ENCODE measurements around the gene DCAKD. TPM values are rescaled to one million over a fixed set of nuclear protein-coding genes. Genes with fewer than 3 reads are reported as not detected.
"Not testable (repeated sequence)": the region's sequence is repeated elsewhere in the genome, so short reads cannot be mapped to it uniquely, and the experiment has no call there.

DCAKD gene
- polyA plus RNA-seq, 1 donor, result 55.3 TPM

DNA sequence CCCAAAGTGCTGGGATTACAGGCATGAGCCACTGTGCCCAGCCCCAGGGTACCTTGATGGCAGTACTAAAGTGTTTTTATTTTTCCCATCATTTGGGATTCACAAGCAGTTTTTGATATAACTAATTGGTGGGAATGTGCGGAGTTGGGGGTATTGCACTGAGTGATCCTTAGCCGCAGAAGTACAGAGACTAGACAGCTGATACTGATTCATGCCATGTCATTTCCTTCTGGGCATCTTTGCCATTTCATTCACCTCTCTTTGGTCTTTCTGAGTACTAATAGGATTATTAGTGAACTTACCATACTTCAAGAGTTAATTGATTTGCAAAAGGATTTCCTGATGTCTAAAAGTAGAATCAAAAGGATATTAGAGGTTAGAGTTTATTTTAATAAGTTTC lies 19.4 kb upstream of the DCAKD start:
- no peak for DNase-seq

DNA sequence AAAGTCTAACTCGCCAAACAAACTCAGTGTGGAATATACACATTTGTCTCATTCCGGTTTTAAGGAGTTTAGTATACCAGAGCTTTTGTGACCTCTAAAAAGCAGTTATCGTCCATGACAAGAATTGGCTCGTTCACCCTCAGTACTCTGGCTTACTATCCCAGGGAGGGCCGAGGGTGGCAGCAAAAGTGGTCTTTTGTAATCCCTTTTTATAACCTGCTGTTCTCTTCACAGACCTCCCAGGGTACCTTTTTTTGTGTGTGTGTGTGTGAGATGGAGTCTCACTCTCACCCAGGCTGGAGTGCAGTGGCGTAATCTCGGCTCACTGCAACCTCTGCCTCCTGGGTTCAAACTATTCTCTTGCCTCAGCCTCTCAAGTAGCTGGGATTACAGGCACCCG lies 18.6 kb upstream of the DCAKD start:
- no peak for DNase-seq

DNA sequence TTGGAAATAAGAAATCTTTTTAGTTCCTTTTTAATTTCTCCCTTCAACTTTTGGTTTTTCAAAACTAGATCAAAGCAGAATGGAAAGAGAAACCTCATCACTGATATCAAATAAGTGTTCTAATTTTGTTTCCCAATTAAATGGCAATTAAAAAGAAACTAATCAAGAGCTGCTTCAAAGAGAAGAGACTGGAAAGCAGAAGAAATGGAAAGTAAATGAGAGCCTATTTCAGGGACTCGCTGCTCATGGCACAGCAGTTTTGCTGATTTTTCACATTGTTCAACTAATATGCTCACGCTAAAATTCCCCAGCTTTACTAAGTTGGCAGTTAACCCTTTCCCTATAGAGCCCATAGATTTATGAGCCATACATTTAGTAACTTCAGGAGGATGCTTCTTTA lies 16.2 kb upstream of the DCAKD start:
- DNase-seq, result no peak

DNA sequence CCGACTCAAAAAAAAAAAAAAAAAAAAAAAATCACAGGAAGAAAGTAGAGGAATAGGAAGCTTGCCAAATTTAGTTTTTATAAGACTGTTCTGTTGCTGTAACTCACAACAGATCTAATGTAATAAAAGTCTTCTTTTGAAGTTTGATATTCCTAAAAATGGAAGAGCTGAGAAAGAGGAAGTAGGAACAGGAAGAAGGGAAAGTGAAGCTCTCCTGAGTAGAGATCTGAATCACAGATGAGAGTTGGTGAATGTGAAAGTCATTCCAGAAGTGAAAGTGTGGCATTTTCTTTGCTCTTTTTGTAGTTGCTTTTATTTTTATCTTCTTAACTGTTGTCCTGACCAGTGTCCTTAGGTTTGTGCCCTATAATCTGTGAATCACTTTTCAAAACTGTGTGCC lies 11.8 kb upstream of the DCAKD start:
- no peak for DNase-seq

DNA sequence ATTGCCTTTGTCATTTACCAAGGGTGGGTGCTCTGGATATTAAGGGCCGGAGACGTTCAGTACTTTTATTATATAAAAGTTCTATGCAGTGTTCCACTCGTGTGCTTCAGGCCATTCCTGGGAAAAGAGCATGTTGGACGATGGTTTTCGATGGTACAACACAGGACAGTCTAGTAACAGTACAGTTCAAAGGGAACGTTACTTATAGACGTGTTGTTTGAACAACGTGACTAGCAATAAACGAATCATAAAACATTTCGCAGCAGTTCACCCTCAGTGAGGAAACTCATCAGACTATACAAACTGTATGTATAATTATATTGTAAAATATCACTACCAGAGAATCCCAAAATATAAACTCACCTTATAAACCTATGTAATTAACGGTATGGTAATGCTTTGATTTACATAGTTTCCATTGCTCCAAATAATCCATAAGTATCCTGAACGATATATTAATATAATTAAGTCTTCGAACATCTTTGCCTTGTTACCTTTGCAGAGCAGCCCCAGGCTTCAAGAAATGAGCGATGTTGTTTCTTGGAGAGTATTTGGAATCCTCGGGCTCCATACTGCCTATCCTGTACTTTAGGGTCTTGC lies 10.3 kb upstream of the DCAKD start:
- no peak for DNase-seq

DNA sequence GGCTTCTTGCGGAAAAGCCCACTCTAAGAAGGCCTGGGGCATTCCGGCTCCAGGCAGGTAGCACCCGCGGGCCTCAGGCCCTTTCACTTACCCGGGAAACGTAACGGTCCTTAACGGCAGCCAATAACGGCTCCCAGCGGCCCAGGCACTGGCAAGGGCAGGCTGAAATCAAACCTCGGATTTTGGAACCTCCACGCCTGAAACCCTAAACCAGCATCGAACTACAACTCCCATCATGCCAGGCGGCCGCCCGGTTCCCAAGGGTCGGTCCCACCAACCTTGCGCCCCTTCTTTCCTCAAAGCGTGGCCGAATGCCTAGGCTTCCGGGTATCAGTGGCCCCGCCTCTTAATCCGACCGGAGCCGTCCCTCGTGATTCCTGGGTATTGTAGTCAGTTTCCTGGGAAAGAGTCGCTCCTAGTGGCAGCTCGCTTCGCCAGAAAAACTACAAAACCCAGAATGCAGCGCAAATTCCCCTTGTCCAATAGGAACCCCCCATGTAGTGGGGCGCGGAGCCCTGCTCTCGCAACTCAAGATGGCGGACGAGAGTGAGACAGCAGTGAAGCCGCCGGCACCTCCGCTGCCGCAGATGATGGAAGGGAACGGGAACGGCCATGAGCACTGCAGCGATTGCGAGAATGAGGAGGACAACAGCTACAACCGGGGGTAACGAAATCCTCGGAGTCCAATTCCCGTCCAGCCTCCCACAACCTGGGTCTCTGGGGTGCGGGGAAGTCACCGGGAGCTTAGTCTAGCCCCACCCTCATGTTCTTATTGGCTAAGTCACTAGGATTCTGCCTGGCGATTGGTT lies 9.6 kb upstream of the DCAKD start, which contains the start of gene NMT1:
Gene NMT1, plus strand, starts transcription at position 521 of the 809 bp plus-strand sequence. Its CDS starts 13 bp downstream, at position 534.
- peak; percentile 100 for DNase-seq

DNA sequence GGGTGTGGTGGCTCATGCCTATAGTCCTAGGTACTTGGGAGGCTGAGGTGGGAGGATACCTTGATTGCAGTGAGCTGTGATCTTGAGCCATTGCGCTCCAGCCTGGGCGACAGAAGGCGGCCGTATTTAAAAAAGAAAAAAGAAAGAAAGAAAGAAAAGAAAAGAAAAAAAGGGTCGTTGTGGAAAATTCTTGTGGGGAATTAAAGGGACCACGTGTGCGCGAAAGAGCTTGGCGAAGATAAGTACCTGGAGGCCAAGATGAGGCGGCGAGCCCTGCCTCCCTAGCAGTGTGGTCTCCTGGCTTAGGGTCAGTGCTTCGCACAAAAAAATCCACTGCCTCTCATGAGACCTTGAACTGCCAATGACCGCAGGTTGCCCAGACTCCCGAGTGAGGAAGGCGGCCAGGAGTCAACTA lies 9.0 kb upstream of the DCAKD start:
- DNase-seq, result no peak

DNA sequence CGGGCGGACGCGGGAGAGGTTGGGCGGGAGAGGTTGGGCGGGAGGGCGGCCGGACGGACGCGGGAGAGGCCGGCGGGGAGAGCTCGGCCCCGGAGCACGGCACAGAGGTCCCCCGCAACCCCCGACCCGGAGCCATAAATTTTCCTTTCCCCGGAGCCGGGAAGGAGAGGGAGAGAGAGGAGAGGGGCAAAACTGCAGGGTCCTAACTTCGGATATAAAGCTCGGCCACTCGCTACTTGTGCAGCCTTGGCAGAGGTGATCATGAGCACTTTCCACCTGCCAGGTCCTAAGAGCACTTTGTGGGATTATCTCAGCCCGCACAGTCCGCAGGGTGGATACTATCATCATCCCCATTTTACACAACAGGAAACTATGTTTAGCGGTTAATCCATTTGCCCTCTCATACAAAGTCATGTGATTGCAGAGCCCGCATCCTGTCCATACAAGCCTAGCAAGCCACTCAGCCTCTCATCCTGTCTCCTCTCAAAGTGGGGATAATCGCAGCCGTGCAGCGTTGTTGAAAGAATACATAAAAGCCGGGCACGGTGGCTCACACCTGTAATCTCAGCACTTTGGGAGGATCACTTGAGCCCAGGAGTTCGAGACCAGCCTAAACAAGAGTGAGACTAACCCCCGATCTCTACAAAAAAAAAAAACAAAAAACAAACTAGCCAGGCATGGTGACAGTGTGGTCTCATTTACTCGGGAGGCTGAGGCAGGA lies 780 bp upstream of the DCAKD start:
- DNase-seq, result no peak

DNA sequence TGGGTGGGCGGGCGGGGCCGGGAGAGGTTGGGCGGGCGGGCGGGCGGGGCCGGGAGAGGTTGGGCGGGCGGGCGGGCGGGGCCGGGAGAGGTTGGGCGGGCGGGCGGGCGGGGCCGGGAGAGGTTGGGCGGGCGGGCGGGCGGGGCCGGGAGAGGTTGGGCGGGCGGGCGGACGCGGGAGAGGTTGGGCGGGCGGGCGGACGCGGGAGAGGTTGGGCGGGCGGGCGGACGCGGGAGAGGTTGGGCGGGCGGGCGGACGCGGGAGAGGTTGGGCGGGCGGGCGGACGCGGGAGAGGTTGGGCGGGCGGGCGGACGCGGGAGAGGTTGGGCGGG lies 254 bp upstream of the DCAKD start:
- not testable (repeated sequence) for DNase-seq

DNA sequence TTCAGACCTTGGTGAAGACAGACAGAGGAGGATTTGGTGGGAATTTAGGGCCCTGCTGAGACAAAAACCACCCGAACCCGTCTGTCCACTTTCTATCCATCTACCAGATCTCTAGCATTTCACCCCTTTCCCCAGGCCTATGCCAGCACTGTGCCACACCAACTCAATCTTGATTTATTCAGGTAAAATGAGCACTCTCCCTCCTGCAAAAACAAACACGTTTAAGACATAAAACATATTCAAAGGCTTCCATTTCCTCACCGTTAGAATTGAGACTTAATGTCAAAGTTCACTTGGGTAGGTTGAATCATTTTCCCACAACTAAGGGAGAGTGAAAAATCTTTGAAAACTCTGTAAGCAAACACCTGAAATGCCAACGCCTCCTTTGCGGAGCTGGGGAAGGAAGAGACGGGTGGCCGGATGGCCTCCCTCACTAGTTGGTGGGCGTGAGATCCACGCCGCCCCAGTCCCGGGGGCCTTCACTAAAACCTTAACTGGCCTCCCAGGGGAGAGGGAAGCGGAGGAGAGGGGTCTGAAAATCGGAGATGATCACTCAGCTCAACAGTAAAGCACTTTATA lies 862 bp downstream of the DCAKD start:
- no peak for DNase-seq

DNA sequence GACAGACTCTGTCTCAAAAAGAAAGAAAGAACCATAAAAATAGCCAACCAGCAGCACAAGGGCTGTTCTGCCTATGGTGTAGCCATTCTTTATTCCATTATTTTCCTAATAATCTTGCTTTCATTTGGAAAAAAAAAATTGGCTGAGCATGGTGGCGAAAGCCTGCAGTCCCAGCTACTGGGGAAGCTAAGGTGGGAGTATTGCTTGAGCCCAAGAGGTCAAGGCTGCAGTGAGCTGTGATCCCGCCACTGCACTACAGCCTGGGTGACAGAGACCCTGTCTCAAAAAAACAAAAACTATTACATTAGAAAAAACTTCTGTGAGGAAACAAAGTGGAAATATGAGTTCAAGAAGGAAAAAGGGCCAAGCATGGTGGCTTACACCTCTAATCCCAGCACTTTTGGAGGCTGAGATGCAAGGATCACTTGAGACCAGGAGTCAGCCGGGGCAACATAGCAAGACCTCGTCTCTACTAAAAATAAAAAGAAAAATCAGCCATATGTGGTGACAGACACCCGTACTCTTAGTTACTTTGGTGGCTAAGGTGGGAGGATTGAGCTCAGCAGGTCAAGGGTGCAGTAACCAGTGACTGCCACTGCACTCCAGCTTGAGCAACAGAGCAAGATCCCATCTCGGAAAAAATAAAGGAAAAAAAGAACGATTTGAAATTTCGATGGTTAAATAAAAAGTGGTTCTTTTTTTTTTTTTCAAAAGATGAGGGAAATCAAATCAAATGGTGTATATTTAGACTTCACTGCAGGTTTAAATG lies 2.5 kb downstream of the DCAKD start:
- no peak for DNase-seq

DNA sequence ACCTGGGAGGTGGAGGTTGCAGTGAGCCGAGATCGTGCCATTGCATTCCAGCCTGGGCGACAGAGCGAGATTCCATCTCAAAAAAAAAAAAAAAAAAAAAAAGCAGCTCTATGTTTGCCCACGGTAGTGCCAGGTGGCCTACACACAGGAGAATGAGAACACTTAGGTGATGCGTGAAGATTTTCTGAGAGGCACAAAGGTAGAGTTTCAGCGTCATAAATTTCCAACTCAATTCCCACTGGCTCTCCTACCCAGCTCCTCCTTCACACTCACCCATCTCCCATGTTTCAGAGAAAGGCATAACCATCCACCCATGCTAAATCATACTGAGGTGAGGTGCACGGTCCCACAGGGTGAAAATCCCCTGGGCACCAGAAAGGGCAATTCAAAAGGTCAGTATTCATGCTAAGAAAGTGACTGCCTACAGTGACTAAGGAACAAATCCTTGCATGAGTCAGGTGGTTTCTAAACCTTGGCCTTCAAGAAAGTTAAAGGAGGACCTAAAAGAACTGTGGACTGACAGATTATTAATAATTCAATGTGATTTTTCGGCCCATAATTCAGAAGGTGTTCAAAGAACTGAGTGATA lies 4.8 kb downstream of the DCAKD start:
- DNase-seq, result no peak

DNA sequence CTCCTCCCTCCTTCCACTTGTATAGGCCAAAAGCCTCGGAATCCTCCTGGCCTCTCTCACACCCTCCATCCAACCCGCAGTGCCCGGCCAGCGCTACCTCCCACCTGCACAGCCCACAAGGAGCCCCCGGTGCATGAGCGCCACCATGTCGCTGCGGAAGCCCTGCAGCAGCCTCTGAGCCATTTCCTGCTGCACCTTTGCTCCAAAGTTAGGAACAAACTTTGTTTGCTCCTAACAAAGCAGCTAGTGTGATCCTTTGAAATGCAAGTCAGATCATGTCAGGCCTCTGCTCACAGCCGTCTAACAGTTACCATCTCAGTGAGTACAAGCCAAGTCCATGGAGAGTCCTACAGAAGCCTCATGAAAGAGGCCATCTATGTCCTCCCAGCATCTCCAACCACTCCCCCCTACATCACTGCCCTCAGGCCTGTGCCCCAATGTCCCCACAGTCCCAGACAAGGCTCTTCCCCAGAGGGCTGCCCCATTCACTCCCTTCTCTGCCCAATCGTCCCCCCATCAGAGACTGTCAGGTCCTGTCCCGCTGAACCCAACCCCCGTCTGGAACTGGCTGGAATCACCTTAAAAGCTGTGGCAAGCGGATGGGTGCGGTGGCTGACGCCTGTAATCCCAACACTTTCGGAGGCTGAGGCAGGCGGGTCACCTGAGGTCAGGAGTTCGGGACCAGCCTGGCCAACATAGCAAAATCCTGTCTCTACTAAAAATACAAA lies 7.5 kb downstream of the DCAKD start:
- DNase-seq, result no peak

DNA sequence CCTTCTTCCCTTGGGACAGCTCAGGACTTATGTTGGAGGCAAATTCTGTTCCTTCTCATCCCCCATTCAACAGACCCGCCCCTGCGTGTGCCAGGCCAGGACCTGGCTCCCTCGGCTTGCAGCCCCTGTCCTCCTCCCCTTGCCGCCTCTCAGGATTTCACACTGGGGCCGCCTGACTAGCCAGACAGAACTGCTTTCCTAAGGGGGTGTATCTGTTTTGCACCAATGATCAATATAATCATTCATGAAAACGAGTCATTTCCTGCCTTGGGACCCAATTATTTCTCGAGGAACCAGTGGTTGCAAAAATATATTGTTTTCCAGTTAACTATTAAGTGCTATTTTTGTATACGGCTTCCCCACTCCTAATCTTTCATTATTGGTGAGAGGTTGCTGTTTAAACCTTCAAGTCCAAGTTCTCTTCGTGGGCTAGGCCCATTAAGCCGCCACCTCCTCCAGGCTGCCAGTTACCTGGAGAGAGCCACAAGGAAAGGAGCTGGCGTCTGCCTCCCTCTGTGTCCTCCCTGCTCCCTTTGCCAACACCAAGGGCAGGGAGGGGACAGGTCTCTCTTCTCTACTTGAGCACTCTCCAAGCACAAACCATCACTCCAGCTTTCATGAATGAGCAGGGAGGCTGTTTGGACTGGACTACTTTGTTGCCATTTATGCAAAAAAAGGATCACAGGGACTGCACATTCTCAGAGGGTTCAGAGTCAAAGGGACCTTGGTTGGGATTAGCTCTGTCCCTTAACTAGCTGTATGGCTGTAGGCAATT lies 8.9 kb downstream of the DCAKD start:
- DNase-seq, result no peak

DNA sequence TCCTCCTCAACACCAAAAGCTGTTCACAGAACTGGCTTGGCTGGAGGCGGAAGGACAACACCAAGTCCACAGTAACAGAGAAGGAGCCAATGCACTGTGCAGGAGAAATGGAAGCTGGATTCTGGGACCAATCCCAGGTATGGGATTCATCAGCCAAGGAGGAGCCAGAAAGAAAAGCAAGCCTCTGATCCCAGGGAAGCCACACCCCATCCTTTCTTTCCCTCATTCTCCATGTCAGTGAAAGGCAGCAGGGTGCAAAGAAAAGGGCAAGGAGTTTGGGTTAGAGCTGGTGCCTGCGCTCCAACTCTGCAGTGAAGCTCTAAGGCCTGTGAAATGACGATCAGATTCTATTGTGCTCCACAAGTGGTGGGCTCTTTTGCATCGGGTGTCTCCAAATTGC lies 11.0 kb downstream of the DCAKD start:
- no peak for DNase-seq

DNA sequence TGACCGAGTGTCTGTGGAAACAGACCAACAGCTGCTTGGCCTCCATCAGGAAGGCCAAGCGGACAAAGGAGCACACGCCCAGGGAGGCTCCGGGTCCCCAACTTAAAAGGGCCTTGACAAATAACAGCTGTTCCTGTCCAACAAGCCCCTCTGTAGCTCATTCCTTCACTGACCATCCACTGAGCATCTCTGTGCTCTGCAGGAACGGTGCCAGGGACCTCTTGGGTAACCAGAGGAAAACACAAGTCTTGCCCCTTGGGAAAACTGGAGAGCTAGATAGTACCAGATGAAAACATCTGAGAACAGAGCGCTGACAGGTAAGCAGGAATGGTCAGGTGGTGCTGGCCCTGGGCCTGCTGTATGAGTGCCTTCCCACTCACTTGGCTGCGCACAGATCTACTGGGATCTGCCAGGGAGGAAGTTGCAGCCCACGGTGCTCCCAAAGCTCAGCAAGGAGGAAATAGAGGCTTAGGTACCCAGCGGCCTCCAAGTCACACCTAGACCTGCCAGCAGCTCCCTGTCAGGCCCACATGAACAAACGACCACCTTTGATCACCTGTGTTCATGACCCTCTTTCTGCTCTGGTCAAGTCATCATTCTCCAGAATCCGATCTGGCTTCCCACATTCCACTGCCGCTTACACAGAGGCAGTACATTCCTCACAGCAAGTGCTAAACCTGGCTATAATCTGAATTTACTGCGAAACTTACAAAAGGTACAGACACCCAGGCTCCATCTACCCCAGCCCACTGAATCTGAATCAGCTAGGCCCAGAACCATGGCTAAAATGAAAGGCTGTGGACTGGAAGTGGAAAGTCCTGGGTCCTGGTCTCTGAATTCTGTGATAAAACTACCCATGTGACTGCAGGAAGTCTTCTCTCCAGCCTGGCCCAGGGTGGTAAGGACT lies 12.5 kb downstream of the DCAKD start:
- no peak for DNase-seq

DNA sequence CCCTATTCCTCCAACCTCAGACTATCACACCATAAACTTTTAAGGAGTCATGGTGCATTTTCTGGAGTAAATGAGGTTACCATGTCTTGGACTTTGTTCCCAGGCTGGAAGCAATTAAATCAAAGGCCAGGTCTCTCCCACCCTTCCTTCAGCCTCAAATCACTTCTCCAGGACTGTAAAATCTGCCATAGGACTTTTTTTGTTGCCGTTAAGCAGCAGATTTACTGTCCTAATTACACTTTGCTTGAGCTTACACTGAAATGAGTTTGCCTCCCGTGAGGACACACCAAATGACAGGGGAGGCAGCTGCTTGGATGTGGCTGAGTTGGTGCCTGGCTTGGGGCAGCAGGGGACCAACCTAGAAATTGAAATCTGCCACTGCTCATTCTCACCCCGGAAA lies 14.7 kb downstream of the DCAKD start:
- DNase-seq, result no peak

DNA sequence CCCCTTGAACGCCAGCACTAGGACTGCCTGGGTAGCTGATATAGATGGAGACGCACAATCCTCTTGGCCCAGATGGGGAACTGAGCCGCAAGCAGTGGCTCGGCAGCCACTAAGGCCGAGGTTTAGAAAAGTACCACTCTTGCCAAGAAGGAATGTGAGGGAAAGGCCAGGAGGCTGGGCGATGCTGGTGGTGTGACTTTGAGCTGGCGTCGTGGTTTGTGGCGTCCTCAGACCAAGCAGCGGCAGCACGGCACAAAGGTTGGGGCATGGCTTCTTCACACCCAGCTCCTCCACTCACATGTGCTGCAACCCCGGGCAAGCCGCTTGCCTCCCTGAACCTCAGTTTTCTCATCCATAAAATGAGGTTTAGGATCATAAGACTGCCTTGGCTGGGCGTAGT lies 15.6 kb downstream of the DCAKD start:
- DNase-seq, result no peak

DNA sequence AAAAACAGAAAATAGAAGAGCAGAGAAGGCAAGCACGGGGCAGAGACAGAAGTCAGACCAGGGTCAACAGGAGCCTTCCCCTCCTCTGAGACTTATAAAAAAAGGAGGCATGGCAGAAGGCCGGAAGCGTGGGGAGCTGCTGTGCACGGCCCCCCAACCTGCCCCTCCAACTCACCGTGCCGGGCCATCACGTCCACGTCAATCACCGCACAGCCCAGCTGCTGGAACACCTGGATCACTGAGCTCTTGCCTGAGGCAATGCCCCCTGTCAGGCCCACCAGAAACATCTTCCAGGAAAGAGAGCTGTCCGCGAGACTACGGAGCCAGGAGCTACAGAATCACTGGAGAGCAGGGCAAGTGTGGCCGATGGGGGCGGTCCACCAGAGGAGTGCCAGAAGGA lies 16.8 kb downstream of the DCAKD start:
- DNase-seq, result no peak

Data from left kidney (tissue), 2 donors.